ENCODE data around the gene FBXW8. TPM values are rescaled to one million over a fixed set of nuclear protein-coding genes. Genes with fewer than 3 reads are reported as not detected.
"Not testable (repeated sequence)": the region's sequence is repeated elsewhere in the genome, so short reads cannot be mapped to it uniquely, and the experiment has no call there.

FBXW8 gene
- total RNA-seq, 5 donors from 2014 or later (not counting 1 experiment from before 2014, with no cell fraction given): 10.7 to 17.9 (median 13.0) TPM

DNA sequence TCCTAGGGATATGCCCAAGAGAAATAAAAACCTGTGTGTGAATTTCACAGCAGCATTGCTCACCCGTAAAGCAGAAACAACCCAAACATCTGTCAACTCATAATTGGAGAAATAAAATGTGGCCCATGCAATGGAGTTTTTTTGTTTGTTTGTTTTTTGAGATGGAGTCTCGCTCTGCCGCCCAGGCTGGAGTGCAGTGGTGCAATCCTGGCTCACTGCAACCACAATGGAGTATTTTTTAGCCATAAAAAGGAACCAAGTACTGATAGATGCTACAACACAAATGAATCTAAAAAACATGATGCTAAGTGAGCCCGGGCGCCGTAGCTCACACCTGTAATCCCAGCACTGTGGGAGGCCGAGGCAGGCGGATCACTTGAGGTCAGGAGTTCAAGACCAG is 146.9 kb downstream of the FBXW8 start:
- H3K27me3 Mint-ChIP-seq; H3K36me3 Mint-ChIP-seq; POLR2A ChIA-PET; H3K27ac Mint-ChIP-seq; H3K9me3 ChIP-seq; ATAC-seq (replicated peaks in 1 of 4); H3K36me3 ChIP-seq (ENCODE audit: control insufficient read depth in 2 of 2, extremely low read depth in 1 of 2, insufficient read depth in 1 of 2, low read length in 1 of 2); H3K9me3 Mint-ChIP-seq; CTCF ChIA-PET; H3K4me3 ChIP-seq (ENCODE audit: control insufficient read depth in 1 of 2, extremely low read depth in 1 of 2, low read length in 1 of 2); H3K27me3 ChIP-seq (replicated peaks in 1 of 2; ENCODE audit: control insufficient read depth in 2 of 2, extremely low read depth in 1 of 2, insufficient read depth in 2 of 2, low read length in 1 of 2); H3K27ac ChIP-seq (ENCODE audit: low read length); H3K4me3 Mint-ChIP-seq; DNase-seq: not testable (repeated sequence)
- WGBS (ENCODE audit: insufficient coverage): no CpG with 5 or more reads among the region's 8 CpGs
- peaks cover 6 to 15% of the 10 kb centered on the region in 2 experiments for H3K4me1 ChIP-seq (ENCODE audit: control insufficient read depth in 1 of 2, extremely low read depth in 1 of 2, insufficient read depth in 2 of 2, low read length in 2 of 2)
- H3K4me1 Mint-ChIP-seq: peaks cover 9 to 14% (median 9%) of the 10 kb centered on the region in 3 donors

DNA sequence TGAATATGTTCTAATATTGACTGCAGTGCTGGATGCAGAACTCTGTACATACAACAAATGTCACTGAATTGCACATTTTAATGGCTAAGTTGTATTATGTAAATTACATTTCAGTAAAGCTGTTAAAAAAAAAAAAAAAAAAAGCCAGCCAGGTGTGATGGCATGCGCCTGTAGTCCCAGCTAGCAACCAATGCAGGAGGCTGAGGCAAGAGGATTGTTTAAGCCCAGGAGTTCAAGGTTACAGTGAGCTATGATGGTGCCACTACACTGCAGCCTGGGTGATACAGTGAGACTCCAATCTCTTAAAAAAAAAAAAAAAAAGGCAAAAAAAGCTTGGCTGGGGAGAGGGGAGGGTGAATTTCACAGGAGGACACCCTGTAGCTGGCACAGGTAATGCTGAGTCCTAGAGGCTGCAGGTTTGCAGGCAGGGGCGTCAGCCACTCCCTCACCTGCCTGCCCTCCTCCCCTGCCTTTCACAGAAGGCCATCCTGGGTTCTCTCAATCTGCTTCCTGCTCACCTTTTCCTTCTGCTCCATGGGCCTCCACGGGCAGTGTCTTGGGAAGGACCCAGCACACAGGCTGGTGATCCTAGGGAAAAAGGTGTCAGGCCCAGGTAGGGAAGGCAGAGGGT is 147.8 kb downstream of the FBXW8 start:
- no peak for ATAC-seq (replicated peaks in 1 of 4)
- Mint-ChIP-seq H3K36me3 (no peaks in the 10 kb centered on the region), H3K4me3 (no peak overlapping the region), H3K27ac (no peak overlapping the region), H3K9me3 (no peaks in the 10 kb centered on the region), H3K27me3 (no peaks in the 10 kb centered on the region), H3K4me1 (peaks cover 18 to 24% (median 18%) of the 10 kb centered on the region in 3 donors)
- no peaks in the 10 kb centered on the region for H3K9me3 ChIP-seq
- H3K27me3 ChIP-seq (replicated peaks in 1 of 2; ENCODE audit: control insufficient read depth in 2 of 2, extremely low read depth in 1 of 2, insufficient read depth in 2 of 2, low read length in 1 of 2): peaks cover 0 to 4% of the 10 kb centered on the region in 2 experiments
- POLR2A ChIA-PET: no interaction called here
- no peak overlapping the region for H3K4me3 ChIP-seq (ENCODE audit: control insufficient read depth in 1 of 2, extremely low read depth in 1 of 2, low read length in 1 of 2)
- CTCF ChIA-PET: interaction anchor here (0.5 to 0.7 kb wide), 3 partner anchors 22 to 131 kb away, joined by 3 to 8 read pairs (median 6); no protein-coding TSS in a partner anchor
- H3K27ac ChIP-seq (ENCODE audit: low read length): no peak overlapping the region
- peaks cover 14 to 25% of the 10 kb centered on the region in 2 experiments for H3K4me1 ChIP-seq (ENCODE audit: control insufficient read depth in 1 of 2, extremely low read depth in 1 of 2, insufficient read depth in 2 of 2, low read length in 2 of 2)
- no peaks in the 10 kb centered on the region for H3K36me3 ChIP-seq (ENCODE audit: control insufficient read depth in 2 of 2, extremely low read depth in 1 of 2, insufficient read depth in 1 of 2, low read length in 1 of 2)
- DNase-seq: no peak
- WGBS (ENCODE audit: insufficient coverage): 100% methylated on average over 1 of the region's 3 CpGs

DNA sequence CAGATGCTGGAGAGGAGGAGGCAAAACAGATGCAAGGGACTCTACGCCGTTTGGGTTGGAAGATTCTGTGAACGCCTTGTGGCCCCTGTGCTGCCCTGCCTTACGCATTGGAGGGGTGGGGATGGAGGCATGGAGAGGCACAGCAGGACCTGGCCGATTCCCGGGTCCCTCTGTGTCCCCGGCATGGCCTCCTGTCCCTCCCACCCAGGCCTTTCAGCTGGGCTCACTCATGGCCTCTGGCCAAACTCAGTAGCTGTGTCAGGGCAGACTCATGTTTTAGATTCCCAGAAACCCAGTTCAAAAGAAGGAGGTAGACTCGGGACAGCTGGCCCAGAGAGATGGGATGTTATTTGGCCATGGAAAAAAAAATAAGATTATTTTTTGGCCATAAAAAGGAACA is 148.4 kb downstream of the FBXW8 start:
- no peaks in the 10 kb centered on the region for H3K27me3 Mint-ChIP-seq

DNA sequence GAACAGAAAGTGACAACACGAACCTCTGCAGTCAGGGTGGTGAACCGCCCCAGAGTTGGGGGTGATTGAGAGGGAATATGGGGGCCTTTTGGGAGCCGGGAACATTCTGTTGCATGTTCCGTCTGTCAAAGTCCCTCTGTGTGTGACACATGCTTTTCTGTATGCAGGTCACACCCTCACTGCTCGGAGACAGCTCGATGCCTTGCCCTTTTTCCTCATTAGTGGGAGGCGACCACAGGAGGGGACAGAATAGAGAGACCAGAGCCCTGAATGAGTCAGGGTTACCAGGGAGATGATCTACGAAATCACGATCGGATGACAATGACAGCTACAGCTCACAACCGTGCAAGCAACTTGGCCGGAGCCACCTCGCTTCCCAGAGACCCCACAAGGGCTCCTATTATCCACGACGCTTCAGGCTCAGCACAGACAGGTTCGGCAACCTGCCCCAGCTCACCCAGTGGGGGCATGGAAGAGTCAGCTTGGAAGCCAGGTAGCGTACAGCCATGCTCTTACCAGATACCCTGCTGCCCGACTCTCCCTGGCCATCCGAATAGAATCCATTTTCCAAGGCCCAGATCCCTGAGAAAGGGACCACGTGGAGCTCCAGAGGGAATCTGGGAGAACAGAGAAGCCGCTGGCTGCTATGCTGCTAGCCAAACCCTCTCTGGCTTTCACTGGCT is 149.6 kb downstream of the FBXW8 start:
- Mint-ChIP-seq H3K36me3 (no peaks in the 10 kb centered on the region), H3K4me3 (no peak overlapping the region), H3K27ac (no peak overlapping the region), H3K4me1 (peaks cover 35 to 42% (median 37%) of the 10 kb centered on the region in 3 donors), H3K27me3 (no peaks in the 10 kb centered on the region), H3K9me3 (no peaks in the 10 kb centered on the region)
- Histone ChIP-seq H3K4me1 (ENCODE audit: control insufficient read depth in 1 of 2, extremely low read depth in 1 of 2, insufficient read depth in 2 of 2, low read length in 2 of 2) (peaks cover 19 to 43% of the 10 kb centered on the region in 2 experiments), H3K27me3 (replicated peaks in 1 of 2; ENCODE audit: control insufficient read depth in 2 of 2, extremely low read depth in 1 of 2, insufficient read depth in 2 of 2, low read length in 1 of 2) (peaks cover 0 to 4% of the 10 kb centered on the region in 2 experiments), H3K9me3 (no peaks in the 10 kb centered on the region), H3K4me3 (ENCODE audit: control insufficient read depth in 1 of 2, extremely low read depth in 1 of 2, low read length in 1 of 2) (no peak overlapping the region), H3K27ac (ENCODE audit: low read length) (no peak overlapping the region), H3K36me3 (ENCODE audit: control insufficient read depth in 2 of 2, extremely low read depth in 1 of 2, insufficient read depth in 1 of 2, low read length in 1 of 2) (no peaks in the 10 kb centered on the region)
- POLR2A ChIA-PET: no interaction called here
- CTCF ChIA-PET: no interaction called here
- WGBS (ENCODE audit: insufficient coverage): 94% methylated on average over 21 of the region's 21 CpGs
- no peak for ATAC-seq (replicated peaks in 1 of 4)
- no peak for DNase-seq

More for the DNA sequence above, 148.4 kb downstream of the FBXW8 start:
- no peak overlapping the region for H3K27ac Mint-ChIP-seq
- ATAC-seq (replicated peaks in 1 of 4) (no peak), DNase-seq (no peak)
- ChIA-PET CTCF (interaction anchor here in 1 of 2 donors (0.5 kb wide), 1 partner anchor 34 kb away, joined by 3 read pairs; no protein-coding TSS in a partner anchor), POLR2A (no interaction called here)
- Histone ChIP-seq H3K27ac (ENCODE audit: low read length) (no peak overlapping the region), H3K9me3 (no peaks in the 10 kb centered on the region), H3K27me3 (replicated peaks in 1 of 2; ENCODE audit: control insufficient read depth in 2 of 2, extremely low read depth in 1 of 2, insufficient read depth in 2 of 2, low read length in 1 of 2) (peaks cover 0 to 4% of the 10 kb centered on the region in 2 experiments), H3K4me3 (ENCODE audit: control insufficient read depth in 1 of 2, extremely low read depth in 1 of 2, low read length in 1 of 2) (no peak overlapping the region), H3K36me3 (ENCODE audit: control insufficient read depth in 2 of 2, extremely low read depth in 1 of 2, insufficient read depth in 1 of 2, low read length in 1 of 2) (no peaks in the 10 kb centered on the region), H3K4me1 (ENCODE audit: control insufficient read depth in 1 of 2, extremely low read depth in 1 of 2, insufficient read depth in 2 of 2, low read length in 2 of 2) (peaks cover 18 to 31% of the 10 kb centered on the region in 2 experiments)
- H3K9me3 Mint-ChIP-seq: no peaks in the 10 kb centered on the region
- 93% methylated on average over 7 of the region's 8 CpGs for WGBS (ENCODE audit: insufficient coverage)
- no peaks in the 10 kb centered on the region for H3K36me3 Mint-ChIP-seq
- peaks cover 24 to 30% (median 24%) of the 10 kb centered on the region in 3 donors for H3K4me1 Mint-ChIP-seq
- no peak overlapping the region for H3K4me3 Mint-ChIP-seq

DNA sequence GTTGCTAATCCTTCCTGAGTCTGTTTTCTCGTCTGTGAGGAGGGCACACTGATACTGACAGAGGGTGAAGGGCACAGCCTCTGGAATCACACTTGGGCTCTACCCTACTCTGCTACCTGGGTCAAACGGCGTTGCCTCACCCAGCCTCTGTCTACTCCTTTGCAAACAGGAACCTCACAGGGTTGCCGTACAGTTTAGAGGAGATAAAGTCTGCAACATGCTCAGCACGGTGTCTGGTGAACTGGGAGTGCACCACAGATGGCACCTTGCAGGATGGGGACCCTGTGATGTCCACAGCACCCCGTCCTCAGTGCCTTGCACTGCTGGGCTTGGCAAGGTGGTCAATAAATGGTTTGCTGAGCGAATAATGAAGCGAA is 150.2 kb downstream of the FBXW8 start:
- ChIA-PET POLR2A (no interaction called here), CTCF (no interaction called here)
- H3K36me3 ChIP-seq (ENCODE audit: control insufficient read depth in 2 of 2, extremely low read depth in 1 of 2, insufficient read depth in 1 of 2, low read length in 1 of 2): no peaks in the 10 kb centered on the region
- ATAC-seq (replicated peaks in 1 of 4) (no peak), DNase-seq (no peak)
- peaks cover 0 to 4% of the 10 kb centered on the region in 2 experiments for H3K27me3 ChIP-seq (replicated peaks in 1 of 2; ENCODE audit: control insufficient read depth in 2 of 2, extremely low read depth in 1 of 2, insufficient read depth in 2 of 2, low read length in 1 of 2)
- Mint-ChIP-seq H3K4me1 (peaks cover 39 to 45% (median 42%) of the 10 kb centered on the region in 3 donors), H3K9me3 (no peaks in the 10 kb centered on the region), H3K4me3 (no peak overlapping the region), H3K27me3 (no peaks in the 10 kb centered on the region), H3K27ac (no peak overlapping the region), H3K36me3 (no peaks in the 10 kb centered on the region)
- no peak overlapping the region for H3K4me3 ChIP-seq (ENCODE audit: control insufficient read depth in 1 of 2, extremely low read depth in 1 of 2, low read length in 1 of 2)
- 90% methylated on average over 5 of the region's 8 CpGs for WGBS (ENCODE audit: insufficient coverage)
- no peaks in the 10 kb centered on the region for H3K9me3 ChIP-seq
- no peak overlapping the region for H3K27ac ChIP-seq (ENCODE audit: low read length)
- peaks cover 22 to 45% of the 10 kb centered on the region in 2 experiments for H3K4me1 ChIP-seq (ENCODE audit: control insufficient read depth in 1 of 2, extremely low read depth in 1 of 2, insufficient read depth in 2 of 2, low read length in 2 of 2)

DNA sequence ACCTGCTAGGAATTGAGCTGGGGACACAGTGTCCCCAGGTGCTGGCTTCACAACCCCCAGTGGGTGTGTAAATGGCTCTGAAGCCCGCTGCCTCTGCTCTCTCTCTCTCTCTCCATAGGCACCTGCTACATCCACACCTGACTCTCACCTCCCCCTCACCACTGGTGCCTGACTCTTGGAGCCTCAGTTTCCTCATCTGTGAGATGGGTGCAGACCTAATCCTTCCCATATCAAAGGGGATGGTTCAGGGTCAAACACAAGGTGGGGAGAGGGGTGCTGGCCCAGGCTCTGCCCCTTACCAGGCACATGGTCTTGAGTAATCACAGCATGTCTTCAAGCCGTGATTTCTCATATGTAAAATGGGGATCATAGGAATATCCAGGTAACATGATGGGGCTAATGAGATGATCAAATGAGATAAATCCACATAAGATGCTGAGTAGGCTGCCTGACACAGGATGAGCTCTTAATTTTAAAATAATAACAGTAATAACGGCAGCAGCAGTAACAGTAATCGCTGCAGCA is 150.9 kb downstream of the FBXW8 start:
- H3K27me3 ChIP-seq (replicated peaks in 1 of 2; ENCODE audit: control insufficient read depth in 2 of 2, extremely low read depth in 1 of 2, insufficient read depth in 2 of 2, low read length in 1 of 2): peaks cover 0 to 4% of the 10 kb centered on the region in 2 experiments
- ATAC-seq (replicated peaks in 1 of 4) (no peak), DNase-seq (no peak)
- H3K4me1 Mint-ChIP-seq: peaks cover 39 to 46% (median 43%) of the 10 kb centered on the region in 3 donors
- no peak overlapping the region for H3K27ac Mint-ChIP-seq
- peaks cover 22 to 46% of the 10 kb centered on the region in 2 experiments for H3K4me1 ChIP-seq (ENCODE audit: control insufficient read depth in 1 of 2, extremely low read depth in 1 of 2, insufficient read depth in 2 of 2, low read length in 2 of 2)
- POLR2A ChIA-PET: no interaction called here
- no peak overlapping the region for H3K4me3 ChIP-seq (ENCODE audit: control insufficient read depth in 1 of 2, extremely low read depth in 1 of 2, low read length in 1 of 2)
- H3K9me3 ChIP-seq: no peaks in the 10 kb centered on the region
- H3K9me3 Mint-ChIP-seq: no peaks in the 10 kb centered on the region
- no peaks in the 10 kb centered on the region for H3K36me3 Mint-ChIP-seq
- H3K4me3 Mint-ChIP-seq: no peak overlapping the region
- H3K27ac ChIP-seq (ENCODE audit: low read length): no peak overlapping the region
- 100% methylated on average over 1 of the region's 4 CpGs for WGBS (ENCODE audit: insufficient coverage)
- H3K36me3 ChIP-seq (ENCODE audit: control insufficient read depth in 2 of 2, extremely low read depth in 1 of 2, insufficient read depth in 1 of 2, low read length in 1 of 2): no peaks in the 10 kb centered on the region
- CTCF ChIA-PET: no interaction called here
- H3K27me3 Mint-ChIP-seq: no peaks in the 10 kb centered on the region

Data from T-cell (primary cell).